Measurements from ENCODE around the gene ARL3.
"Not testable (repeated sequence)": the region's sequence is repeated elsewhere in the genome, so short reads cannot be mapped to it uniquely, and the experiment has no call there.

The ARL3 gene, protein sequence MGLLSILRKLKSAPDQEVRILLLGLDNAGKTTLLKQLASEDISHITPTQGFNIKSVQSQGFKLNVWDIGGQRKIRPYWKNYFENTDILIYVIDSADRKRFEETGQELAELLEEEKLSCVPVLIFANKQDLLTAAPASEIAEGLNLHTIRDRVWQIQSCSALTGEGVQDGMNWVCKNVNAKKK

DNA sequence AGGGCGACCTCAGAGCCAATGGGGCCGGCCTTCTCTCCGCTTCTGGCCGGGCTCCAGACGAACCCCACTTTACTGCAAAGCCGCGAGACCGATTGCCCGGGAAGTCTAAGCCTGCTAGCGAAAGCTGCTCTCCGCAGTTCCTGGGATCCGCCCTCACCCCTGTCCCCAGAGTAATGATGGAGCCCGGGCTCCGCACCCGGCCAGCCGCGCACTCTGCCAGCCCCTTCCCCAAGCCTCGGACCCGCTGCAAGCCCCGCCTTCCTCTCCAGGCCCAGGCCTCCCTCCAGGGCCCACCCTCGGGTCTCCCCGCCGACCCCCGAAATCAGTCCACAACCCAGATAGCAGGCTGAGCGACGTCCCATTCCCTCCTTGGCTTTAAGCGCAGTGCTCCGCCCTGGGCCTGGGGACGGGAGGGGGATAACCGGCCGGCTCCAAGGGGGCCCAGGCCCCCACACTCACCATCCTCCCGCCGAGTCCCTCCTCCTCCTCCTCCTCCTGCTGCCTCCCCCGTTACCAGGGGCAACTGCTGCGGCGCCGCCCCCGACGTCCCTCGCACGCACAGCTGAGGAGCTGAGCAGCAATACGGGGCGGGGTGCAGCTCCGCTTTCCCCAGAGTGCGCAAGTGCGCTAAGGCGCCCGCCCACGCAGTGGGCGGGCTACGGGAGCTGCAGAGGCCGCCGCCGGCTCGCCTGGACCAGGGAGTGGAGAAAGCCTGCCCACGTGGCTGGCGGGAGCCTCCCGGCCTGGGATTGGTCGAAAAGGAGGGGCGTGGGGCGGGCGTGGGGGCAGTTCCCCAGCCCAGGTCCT is at the start of gene ARL3:
TSS of gene ARL3 (minus strand) at position 584 of the 807 bp plus-strand sequence. CDS start at position 462, 122 bp downstream.
- peak; percentile 96 to 98 (median 97) for DNase-seq (ENCODE audit: low read depth in 3 of 3)

DNA sequence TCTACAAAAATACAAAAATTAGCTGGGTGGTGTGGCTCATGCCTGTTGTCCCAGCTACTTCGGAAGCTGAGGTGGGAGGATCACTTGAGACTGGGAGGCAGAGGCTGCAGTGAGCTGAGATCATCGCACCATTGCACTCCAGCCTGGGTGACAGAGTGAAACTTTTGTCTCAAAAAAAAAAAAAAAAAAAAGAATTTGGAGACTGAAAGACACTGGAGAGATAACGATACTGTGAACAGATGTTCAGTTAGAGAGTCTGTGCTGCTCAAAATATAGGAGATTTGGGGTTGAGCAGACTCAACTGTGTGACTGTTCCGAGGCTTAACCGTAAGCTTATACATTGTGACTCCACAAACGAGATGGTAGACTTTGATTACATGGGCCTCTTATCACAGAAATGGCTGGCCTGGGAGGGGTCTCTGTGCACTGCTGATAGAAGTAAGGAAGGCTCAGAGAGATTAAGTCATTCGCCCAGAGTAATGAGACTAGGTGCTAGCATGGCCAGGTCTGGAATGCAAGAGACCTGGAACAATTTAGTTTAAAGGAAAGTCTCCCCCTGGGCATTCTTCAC is 48.9 kb upstream of the ARL3 start:
- no peak for DNase-seq (ENCODE audit: low read depth in 3 of 3)

GRCh38 chr10:102762401-102763015 is 48.3 kb upstream of the ARL3 start:
- DNase-seq (ENCODE audit: low read depth in 3 of 3) = no peak

DNA sequence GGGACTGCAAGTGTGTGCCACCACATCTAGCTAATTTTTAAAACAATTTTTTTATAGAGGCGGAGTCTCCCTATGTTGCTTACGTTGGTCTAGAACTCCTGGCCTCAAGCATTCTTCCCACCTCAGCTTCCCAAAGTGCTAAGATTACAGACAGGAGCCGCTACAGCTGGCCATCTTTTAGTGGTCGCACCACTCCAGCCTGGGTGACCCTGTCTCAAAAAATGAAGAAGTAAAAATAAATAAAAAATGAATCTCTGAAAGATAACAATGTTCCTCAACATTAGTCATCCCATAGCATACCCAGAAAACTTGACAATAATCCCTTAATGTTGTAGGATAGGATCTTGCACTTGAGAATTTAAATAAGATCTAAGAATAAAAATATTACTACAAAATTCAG is 47.8 kb upstream of the ARL3 start:
- no peak for DNase-seq (ENCODE audit: low read depth in 3 of 3)

- DNase-seq (ENCODE audit: low read depth in 3 of 3) = no peak
Observed at GRCh38 chr10:102759497-102760210, 45.5 kb upstream of the ARL3 start.

- not testable (repeated sequence) for DNase-seq (ENCODE audit: low read depth in 3 of 3)
Observed at GRCh38 chr10:102758933-102759262, 44.7 kb upstream of the ARL3 start.

- DNase-seq (ENCODE audit: low read depth in 3 of 3) = no peak
Observed at GRCh38 chr10:102758240-102758932, 44.2 kb upstream of the ARL3 start.

- no peak for DNase-seq (ENCODE audit: low read depth in 3 of 3)
Observed at GRCh38 chr10:102757323-102757722, 43.1 kb upstream of the ARL3 start.

DNA sequence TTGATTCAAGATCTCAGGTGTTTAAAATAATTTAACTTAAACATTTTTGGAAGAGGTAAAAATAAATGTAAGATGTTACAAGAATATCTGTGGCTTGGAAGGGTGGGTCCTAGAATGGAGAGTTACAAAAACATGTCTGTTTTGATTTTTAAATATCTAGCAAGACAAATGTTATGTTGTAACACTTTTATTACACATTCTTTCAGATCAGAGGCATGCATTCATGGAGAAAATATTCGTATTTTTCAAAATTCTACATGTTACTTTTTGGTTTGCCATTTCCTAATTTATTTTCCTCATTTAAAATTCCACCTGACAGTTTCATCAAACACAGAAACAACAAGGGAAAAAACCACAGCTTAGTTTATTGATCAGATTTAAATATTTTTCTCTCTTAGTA is 39.5 kb upstream of the ARL3 start:
- no peak for DNase-seq (ENCODE audit: low read depth in 3 of 3)

GRCh38 chr10:102752934-102753664 is 38.9 kb upstream of the ARL3 start:
- DNase-seq (ENCODE audit: low read depth in 3 of 3) = no peak

GRCh38 chr10:102752266-102752930 is 38.2 kb upstream of the ARL3 start:
- no peak for DNase-seq (ENCODE audit: low read depth in 3 of 3)

DNA sequence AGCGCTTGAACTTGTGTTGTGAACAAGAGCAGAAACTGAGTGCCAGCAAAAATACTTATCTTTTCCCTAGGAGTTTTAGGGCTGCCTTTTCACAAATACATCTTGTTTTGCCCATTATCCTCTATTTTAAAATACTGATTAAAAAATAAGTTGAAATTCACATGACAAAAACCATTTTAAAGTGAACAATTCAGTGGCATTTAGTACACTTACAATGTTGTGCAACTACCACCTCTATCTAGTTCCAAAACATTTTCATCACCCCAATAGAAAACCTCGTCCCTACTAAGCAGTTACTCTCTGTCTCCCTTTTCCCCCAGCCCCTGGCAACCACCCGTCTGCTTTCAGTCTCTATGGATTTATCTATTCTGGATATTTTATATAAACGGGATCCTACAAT is 31.0 kb upstream of the ARL3 start:
- no peak for DNase-seq (ENCODE audit: low read depth in 3 of 3)

DNA sequence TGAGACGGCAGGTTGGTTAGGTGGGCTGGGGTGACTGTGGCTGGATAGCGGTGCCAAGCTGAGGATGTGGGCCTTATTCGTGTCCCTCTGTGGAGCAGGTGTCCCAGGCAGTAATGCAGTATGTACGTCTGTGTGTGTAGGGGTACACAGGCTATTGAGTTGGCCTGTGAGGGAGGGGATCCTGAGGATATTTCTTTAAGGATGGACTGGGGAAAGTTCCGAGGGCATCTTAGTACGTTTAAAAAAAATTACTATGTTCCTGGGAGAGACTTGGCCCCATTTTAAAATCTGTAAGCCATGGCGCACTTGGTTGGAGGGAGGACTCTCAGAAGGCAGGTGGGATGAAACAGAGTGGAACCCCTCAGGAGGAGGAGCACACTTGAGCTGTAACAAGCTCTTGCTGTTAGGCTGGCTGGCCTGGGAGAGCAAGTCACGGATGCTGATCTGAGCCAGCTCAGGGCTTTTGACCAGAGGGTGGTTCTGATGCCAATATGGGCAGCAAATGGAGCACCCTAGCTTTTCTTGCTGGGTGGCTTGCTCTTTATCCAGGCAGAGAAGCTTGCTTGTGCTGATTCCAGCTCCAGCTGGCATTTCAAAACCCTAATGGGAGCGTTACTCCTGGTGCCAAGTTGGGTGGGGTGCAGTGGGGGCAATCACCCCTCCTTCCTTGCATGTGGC is 30.3 kb upstream of the ARL3 start:
- DNase-seq (ENCODE audit: low read depth in 3 of 3) = peak in 1 of 3 donors; percentile 12

- DNase-seq (ENCODE audit: low read depth in 3 of 3) = peak; percentile 88 to 93 (median 91)
Observed at GRCh38 chr10:102743588-102744373, 29.6 kb upstream of the ARL3 start, which contains the start of gene WBP1L. Gene WBP1L (plus strand): TSS chr10:102743948. CDS start chr10:102744054, 106 bp downstream.

- no peak for DNase-seq (ENCODE audit: low read depth in 3 of 3)
Observed at GRCh38 chr10:102743078-102743587, 28.9 kb upstream of the ARL3 start.

DNA sequence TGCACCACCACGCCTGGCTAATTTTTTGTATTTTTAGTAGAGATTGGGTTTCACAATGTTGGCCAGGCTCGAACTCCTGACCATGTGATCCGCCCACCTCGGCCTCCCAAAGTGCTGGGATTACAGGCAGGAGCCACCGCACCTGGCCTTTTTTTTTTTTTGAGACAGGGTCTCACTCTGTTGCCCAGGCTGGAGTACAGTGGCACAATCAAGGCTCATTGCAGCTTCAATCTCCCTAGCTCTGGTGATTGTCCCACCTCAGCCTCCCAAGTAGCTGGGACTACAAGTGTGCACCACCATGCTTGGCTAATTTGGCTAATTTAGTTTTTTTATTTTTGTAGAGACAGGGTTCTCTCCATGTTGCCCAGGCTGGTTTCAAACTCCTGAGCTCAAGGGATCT is 28.1 kb upstream of the ARL3 start:
- not testable (repeated sequence) for DNase-seq (ENCODE audit: low read depth in 3 of 3)

GRCh38 chr10:102741726-102742237 is 27.6 kb upstream of the ARL3 start:
- no peak for DNase-seq (ENCODE audit: low read depth in 3 of 3)

- no peak for DNase-seq (ENCODE audit: low read depth in 3 of 3)
Observed at GRCh38 chr10:102740229-102740628, 26.0 kb upstream of the ARL3 start.

All from stimulated activated CD4-positive, alpha-beta T cell treated with anti-CD3 and anti-CD28 coated beads, TNF-alpha, amount 100 ng/mL, for 48 hours (primary cell).